Esophagus muscularis mucosa (tissue), 3 donors: Measurements from ENCODE around the gene TMEM44.

ENCODE experiments used
- POLR2A ChIP-seq: fragments of 450-650 bp; IDR thresholded peaks from one replicate; pipeline ENCODE4 v1.6.1; 2017; ENCODE audit warnings: antibody characterized with exemption, moderate library complexity, mild to moderate bottlenecking, low read depth
- POLR2AphosphoS5 ChIP-seq, 2 donors: sonication (generic); formaldehyde crosslinking; IDR thresholded peaks; one replicate each; pipeline ENCODE4 v1.6.1; 2017; ENCODE audit warnings: antibody characterized with exemption in 2 of 2
- TF ChIP-seq, protein P1 (sequence below), 3 experiments: fragments of 200-600 bp in 2 of 3; fragments of 450-650 bp in 1 of 3; sonication (generic) in 2 of 3; IDR thresholded peaks; one replicate each; pipeline ENCODE4 v1.5.1; 2017 to 2019; ENCODE audit warnings: antibody characterized with exemption in 3 of 3, mild to moderate bottlenecking in 2 of 3, moderate library complexity in 1 of 3

DNA sequence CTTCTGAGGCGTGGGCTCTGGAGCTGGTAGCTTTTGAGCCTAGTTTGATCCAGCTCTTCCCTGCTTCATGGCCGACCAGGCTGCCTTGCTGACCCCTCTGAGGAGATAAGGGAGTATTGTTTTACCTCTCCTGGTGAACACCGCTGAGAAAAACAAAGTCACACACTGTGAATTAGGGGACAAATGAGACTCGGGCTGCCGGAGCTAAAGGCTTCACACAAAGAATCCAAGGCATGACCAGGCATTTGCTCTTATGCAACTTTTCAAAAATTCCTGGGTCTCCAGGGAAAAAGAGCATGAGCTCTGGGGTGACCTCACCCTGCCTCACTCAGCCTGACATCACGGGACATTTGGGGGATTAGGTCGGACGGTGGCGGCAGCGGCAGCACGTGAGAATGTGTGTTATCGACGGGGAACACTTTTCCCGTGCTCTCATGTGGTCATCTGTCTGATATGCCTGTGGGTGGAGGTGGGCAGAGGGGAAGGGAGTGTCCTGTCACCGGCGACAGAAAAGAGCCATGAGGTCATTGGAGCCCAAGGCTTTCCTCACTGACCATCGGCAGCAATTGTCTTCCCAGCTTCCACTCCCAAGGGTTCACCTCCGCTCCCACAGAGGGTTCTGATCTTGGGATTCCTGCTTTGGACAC is 61.0 kb downstream of the TMEM44 start:
- TF ChIP-seq, protein P1, sequence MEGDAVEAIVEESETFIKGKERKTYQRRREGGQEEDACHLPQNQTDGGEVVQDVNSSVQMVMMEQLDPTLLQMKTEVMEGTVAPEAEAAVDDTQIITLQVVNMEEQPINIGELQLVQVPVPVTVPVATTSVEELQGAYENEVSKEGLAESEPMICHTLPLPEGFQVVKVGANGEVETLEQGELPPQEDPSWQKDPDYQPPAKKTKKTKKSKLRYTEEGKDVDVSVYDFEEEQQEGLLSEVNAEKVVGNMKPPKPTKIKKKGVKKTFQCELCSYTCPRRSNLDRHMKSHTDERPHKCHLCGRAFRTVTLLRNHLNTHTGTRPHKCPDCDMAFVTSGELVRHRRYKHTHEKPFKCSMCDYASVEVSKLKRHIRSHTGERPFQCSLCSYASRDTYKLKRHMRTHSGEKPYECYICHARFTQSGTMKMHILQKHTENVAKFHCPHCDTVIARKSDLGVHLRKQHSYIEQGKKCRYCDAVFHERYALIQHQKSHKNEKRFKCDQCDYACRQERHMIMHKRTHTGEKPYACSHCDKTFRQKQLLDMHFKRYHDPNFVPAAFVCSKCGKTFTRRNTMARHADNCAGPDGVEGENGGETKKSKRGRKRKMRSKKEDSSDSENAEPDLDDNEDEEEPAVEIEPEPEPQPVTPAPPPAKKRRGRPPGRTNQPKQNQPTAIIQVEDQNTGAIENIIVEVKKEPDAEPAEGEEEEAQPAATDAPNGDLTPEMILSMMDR (IDR thresholded peaks at IDR 0.05), result no peak
- no peak for TF ChIP-seq POLR2A
- peak; percentile 39 to 66 for TF ChIP-seq POLR2AphosphoS5 (IDR thresholded peaks at IDR 0.05)
